ENCODE data around the gene PKD1L1.

DNA sequence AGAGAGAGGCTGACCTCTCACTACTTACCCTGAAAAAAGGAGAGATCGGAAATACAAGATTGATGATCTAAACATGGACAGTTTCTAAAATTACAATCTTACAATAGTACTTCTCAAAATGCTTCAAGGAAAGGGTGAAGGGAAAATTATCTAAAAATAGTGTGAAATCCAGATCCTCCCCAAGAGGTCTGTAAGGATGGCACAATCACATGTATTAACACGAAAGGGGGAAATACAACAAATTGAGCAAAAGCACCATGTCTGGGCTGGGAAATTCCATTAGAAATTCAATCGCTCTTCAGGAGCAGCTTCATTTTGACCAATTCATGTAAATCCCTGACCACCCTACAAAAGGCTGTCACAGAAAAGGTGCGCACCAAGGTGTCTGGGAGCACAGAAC, 67.0 kb downstream of the PKD1L1 start:
- TF ChIP-seq, protein P1, sequence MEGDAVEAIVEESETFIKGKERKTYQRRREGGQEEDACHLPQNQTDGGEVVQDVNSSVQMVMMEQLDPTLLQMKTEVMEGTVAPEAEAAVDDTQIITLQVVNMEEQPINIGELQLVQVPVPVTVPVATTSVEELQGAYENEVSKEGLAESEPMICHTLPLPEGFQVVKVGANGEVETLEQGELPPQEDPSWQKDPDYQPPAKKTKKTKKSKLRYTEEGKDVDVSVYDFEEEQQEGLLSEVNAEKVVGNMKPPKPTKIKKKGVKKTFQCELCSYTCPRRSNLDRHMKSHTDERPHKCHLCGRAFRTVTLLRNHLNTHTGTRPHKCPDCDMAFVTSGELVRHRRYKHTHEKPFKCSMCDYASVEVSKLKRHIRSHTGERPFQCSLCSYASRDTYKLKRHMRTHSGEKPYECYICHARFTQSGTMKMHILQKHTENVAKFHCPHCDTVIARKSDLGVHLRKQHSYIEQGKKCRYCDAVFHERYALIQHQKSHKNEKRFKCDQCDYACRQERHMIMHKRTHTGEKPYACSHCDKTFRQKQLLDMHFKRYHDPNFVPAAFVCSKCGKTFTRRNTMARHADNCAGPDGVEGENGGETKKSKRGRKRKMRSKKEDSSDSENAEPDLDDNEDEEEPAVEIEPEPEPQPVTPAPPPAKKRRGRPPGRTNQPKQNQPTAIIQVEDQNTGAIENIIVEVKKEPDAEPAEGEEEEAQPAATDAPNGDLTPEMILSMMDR (conservative IDR thresholded peaks at IDR 0.05; ENCODE audit: low read depth, low read length), result no peak
- TF ChIP-seq EZH2 (IDR thresholded peaks at IDR 0.05; ENCODE audit: borderline replicate concordance, low read depth, low read length, poor library complexity, severe bottlenecking), result no peak
